ENCODE results near the gene PKP4.

DNA sequence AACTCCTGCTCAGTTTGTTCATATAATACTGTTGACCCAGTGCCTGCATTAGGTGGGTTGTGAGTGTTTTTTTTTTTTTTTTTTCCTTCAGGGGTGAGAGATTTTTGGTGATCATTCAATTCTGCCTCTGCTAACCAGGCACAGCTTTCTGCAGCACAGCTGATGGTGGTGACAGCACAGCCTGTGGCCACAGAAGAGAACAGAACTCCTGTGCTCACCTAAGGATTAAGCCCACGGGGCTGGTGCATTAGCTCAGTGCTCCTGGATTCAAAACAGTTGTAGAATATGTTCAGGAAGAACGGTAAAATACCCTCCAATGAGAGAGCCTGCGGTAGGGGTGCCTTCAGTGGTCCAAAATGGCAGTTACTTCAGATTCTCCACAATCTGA, 42.0 kb downstream of the PKP4 start:
- no peak for TF ChIP-seq EP300 (IDR thresholded peaks at IDR 0.05)
- TF ChIP-seq, protein P1, sequence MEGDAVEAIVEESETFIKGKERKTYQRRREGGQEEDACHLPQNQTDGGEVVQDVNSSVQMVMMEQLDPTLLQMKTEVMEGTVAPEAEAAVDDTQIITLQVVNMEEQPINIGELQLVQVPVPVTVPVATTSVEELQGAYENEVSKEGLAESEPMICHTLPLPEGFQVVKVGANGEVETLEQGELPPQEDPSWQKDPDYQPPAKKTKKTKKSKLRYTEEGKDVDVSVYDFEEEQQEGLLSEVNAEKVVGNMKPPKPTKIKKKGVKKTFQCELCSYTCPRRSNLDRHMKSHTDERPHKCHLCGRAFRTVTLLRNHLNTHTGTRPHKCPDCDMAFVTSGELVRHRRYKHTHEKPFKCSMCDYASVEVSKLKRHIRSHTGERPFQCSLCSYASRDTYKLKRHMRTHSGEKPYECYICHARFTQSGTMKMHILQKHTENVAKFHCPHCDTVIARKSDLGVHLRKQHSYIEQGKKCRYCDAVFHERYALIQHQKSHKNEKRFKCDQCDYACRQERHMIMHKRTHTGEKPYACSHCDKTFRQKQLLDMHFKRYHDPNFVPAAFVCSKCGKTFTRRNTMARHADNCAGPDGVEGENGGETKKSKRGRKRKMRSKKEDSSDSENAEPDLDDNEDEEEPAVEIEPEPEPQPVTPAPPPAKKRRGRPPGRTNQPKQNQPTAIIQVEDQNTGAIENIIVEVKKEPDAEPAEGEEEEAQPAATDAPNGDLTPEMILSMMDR (IDR thresholded peaks at IDR 0.05) = no peak
